GM18907 (cell line): ENCODE measurements around the gene SEC22A.
"Not testable (repeated sequence)": the region's sequence is repeated elsewhere in the genome, so short reads cannot be mapped to it uniquely, and the experiment has no call there.

Experiments
- ATAC-seq: cut with Tn5 transposase; IDR thresholded peaks from one replicate; pipeline ENCODE4 v1.9.1; 2021; ENCODE audit warnings: mild to moderate bottlenecking, moderate library complexity; ENCODE audit not compliant: unreplicated experiment

SEC22A gene

GRCh38 chr3:123169930-123170329 lies 31.8 kb upstream of the SEC22A start:
- ATAC-seq: no peak

GRCh38 chr3:123180791-123181190 lies 21.0 kb upstream of the SEC22A start:
- no peak for ATAC-seq

GRCh38 chr3:123186695-123187094 lies 15.0 kb upstream of the SEC22A start:
- no peak for ATAC-seq

- no peak for ATAC-seq
Measured at GRCh38 chr3:123188058-123188457, 13.7 kb upstream of the SEC22A start.

GRCh38 chr3:123193448-123194101 lies 8.2 kb upstream of the SEC22A start:
- no peak for ATAC-seq

GRCh38 chr3:123194552-123194951 lies 7.2 kb upstream of the SEC22A start:
- no peak for ATAC-seq

- ATAC-seq: no peak
Measured at GRCh38 chr3:123198372-123198771, 3.4 kb upstream of the SEC22A start.

- ATAC-seq: no peak
Measured at GRCh38 chr3:123201223-123201556, 553 bp upstream of the SEC22A start.

- ATAC-seq: no peak
Measured at GRCh38 chr3:123202451-123202850, 708 bp downstream of the SEC22A start.

GRCh38 chr3:123218990-123219389 lies 17.2 kb downstream of the SEC22A start:
- no peak for ATAC-seq

GRCh38 chr3:123221369-123221768 lies 19.6 kb downstream of the SEC22A start:
- ATAC-seq: not testable (repeated sequence)

GRCh38 chr3:123225016-123225415 lies 23.3 kb downstream of the SEC22A start:
- ATAC-seq: no peak

- no peak for ATAC-seq
Measured at GRCh38 chr3:123226549-123226948, 24.8 kb downstream of the SEC22A start.

- ATAC-seq: no peak
Measured at GRCh38 chr3:123229145-123229544, 27.4 kb downstream of the SEC22A start.

- no peak for ATAC-seq
Measured at GRCh38 chr3:123236902-123237301, 35.2 kb downstream of the SEC22A start.

GRCh38 chr3:123239186-123239585 lies 37.4 kb downstream of the SEC22A start:
- ATAC-seq: not testable (repeated sequence)

GRCh38 chr3:123239756-123240155 lies 38.0 kb downstream of the SEC22A start:
- no peak for ATAC-seq

GRCh38 chr3:123244128-123244527 lies 42.4 kb downstream of the SEC22A start:
- no peak for ATAC-seq

- ATAC-seq: no peak
Measured at GRCh38 chr3:123246866-123247265, 45.1 kb downstream of the SEC22A start.

- ATAC-seq: no peak
Measured at GRCh38 chr3:123256256-123256655, 54.5 kb downstream of the SEC22A start.

- no peak for ATAC-seq
Measured at GRCh38 chr3:123258359-123258758, 56.6 kb downstream of the SEC22A start.

- ATAC-seq: no peak
Measured at GRCh38 chr3:123258811-123259420, 57.2 kb downstream of the SEC22A start.

GRCh38 chr3:123261666-123262065 lies 59.9 kb downstream of the SEC22A start:
- no peak for ATAC-seq
